ENCODE measurements around the gene HOXC10. TPM values are rescaled to one million over a fixed set of nuclear protein-coding genes. Genes with fewer than 3 reads are reported as not detected.

Gene HOXC10
- total and polyA plus RNA-seq, 7 donors: not detected

DNA sequence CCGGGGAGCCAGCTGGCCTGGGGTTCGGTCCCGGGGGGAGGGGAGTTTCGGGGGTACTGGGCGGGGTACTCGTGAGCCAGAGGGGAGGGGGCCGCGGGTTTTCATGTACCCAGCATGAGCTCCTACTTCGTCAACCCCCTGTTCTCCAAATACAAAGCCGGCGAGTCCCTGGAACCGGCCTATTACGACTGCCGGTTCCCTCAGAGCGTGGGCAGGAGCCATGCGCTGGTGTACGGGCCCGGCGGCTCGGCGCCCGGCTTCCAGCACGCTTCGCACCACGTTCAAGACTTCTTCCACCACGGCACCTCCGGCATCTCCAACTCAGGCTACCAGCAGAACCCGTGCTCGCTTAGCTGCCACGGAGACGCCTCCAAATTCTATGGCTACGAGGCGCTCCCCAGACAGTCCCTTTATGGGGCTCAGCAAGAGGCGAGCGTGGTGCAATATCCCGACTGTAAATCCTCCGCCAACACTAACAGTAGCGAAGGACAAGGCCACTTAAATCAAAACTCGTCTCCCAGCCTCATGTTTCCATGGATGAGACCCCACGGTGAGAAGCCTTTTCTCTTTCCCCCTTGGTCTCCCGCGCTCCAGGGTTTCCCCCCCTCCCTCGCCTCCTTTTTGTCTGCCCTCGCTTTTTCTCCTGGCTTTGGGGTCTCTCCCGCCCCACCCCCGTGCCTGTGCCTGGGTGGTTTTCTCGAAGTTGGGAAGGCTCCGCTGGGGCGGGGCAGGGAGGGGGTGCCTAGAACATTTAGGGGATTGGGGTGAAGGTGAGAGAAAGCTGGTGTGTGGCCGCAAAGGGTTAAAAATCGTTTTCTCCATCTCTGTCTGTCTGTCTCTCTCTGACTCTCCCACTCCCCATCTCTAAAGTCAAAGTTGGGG lies 24.5 kb downstream of the HOXC10 start:
- Histone ChIP-seq H3K27ac (no peak overlapping the region), H3K4me3 (peak overlapping the region in 2 of 4 donors; percentile 15 to 17), H3K9me3 (no peaks in the 10 kb centered on the region), H3K4me1 (peaks cover 0 to 22% (median 18%) of the 10 kb centered on the region in 4 donors), H3K36me3 (no peaks in the 10 kb centered on the region), H3K27me3 (peaks cover 80 to 100% (median 97%) of the 10 kb centered on the region in 3 donors)
- no peak for DNase-seq
- 3 to 5% methylated on average over 51 of the region's 51 CpGs for WGBS, 2 donors
- TF ChIP-seq EP300 (IDR thresholded peaks at IDR 0.05) (no peak), POLR2A (IDR thresholded peaks at IDR 0.05) (no peak), POLR2AphosphoS5 (IDR thresholded peaks at IDR 0.05) (no peak)
- TF ChIP-seq, protein P1, sequence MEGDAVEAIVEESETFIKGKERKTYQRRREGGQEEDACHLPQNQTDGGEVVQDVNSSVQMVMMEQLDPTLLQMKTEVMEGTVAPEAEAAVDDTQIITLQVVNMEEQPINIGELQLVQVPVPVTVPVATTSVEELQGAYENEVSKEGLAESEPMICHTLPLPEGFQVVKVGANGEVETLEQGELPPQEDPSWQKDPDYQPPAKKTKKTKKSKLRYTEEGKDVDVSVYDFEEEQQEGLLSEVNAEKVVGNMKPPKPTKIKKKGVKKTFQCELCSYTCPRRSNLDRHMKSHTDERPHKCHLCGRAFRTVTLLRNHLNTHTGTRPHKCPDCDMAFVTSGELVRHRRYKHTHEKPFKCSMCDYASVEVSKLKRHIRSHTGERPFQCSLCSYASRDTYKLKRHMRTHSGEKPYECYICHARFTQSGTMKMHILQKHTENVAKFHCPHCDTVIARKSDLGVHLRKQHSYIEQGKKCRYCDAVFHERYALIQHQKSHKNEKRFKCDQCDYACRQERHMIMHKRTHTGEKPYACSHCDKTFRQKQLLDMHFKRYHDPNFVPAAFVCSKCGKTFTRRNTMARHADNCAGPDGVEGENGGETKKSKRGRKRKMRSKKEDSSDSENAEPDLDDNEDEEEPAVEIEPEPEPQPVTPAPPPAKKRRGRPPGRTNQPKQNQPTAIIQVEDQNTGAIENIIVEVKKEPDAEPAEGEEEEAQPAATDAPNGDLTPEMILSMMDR (IDR thresholded peaks at IDR 0.05): no peak
- intact Hi-C loops (cut with DNase I): loop anchor here (10.0 kb wide), 1 partner anchor 365 kb away; no protein-coding TSS in a partner anchor

DNA sequence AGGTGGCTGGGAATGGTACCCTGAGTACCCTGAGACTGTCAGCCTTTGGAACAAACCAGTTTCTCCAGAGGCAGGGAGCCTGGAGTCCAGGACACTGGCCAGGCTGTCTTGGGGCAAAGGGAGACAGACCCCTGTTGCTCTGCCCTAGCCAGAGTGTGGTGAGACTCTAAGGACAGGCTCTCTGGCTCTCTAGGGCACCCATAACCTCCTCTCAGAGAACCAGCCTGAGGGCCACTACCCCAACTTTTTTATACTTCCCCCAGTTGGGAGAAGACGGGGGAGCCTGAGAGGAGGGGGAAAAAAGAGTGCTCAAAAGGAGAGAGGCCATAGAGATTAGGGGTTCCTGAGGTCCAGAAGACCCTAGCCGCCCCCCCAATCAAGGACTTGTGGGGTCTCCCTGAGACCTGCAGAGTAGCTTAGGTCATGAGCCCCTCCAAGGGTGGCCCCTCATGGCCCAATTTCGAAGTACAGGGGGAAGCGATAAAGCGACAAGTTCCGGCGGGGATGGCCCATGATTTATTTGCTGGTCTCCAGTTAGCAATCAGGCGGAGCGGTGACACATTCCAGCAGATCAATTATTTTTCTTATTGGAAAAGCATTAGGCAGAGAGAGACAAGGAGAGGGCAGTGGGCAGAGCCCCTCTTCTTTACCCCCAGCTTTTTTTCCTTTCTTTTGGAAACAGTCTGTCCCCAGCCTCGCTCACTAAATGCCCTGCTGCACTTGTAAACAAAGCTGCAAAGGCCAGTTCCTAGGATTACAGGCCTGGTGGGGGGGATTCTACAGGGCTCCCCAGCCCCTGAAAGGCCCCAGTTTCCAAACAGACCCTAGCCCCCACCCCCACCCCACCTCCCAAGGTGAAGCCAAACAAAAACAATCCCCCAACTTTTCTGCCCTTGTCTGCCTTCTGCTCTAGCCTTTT lies 25.4 kb downstream of the HOXC10 start:
- 12% methylated on average over 10 of the region's 10 CpGs for WGBS, 2 donors
- H3K36me3 ChIP-seq: no peaks in the 10 kb centered on the region
- DNase-seq: no peak
- H3K4me3 ChIP-seq: no peak overlapping the region
- TF ChIP-seq EP300 (IDR thresholded peaks at IDR 0.05): no peak
- TF ChIP-seq, protein P1 (IDR thresholded peaks at IDR 0.05): no peak
- no peak for TF ChIP-seq POLR2A (IDR thresholded peaks at IDR 0.05)
- no peak for TF ChIP-seq POLR2AphosphoS5 (IDR thresholded peaks at IDR 0.05)
- H3K9me3 ChIP-seq: no peaks in the 10 kb centered on the region
- no peak overlapping the region for H3K27ac ChIP-seq
- H3K4me1 ChIP-seq: peaks cover 0 to 24% (median 22%) of the 10 kb centered on the region in 4 donors
- intact Hi-C loops (cut with DNase I): no loop called here
- H3K27me3 ChIP-seq: peaks cover 80 to 100% (median 97%) of the 10 kb centered on the region in 3 donors

DNA sequence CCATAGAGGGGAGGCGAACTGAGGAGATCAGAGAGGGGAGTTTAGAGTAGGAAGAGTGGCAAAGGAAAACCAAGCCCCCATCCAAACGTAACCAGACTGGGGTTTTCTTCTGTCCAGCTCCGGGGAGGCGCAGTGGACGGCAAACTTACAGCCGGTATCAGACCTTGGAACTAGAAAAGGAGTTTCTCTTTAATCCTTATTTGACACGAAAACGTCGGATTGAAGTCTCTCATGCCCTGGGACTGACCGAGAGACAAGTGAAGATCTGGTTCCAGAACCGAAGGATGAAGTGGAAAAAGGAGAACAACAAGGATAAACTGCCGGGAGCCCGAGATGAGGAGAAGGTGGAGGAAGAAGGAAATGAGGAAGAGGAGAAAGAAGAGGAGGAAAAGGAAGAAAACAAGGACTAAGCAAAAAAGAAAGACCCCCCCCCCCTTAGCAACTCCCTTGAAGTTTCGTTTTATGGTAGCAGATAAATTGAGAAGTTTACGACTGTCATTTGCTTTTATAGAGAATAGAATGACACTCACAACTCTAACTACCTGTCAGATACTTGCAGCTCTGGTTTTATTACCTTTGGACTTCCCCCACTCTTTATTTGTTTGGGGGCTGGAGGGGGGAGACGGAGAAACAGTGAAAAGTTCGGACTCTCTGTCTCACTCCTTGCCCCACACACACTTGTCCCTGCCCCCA lies 26.2 kb downstream of the HOXC10 start:
- WGBS, 2 donors: 4 to 6% methylated on average over 17 of the region's 17 CpGs
- no peak overlapping the region for H3K4me3 ChIP-seq
- TF ChIP-seq EP300 (IDR thresholded peaks at IDR 0.05): no peak
- no peak for TF ChIP-seq POLR2AphosphoS5 (IDR thresholded peaks at IDR 0.05)
- TF ChIP-seq, protein P1 (IDR thresholded peaks at IDR 0.05): no peak
- intact Hi-C loops (cut with DNase I): no loop called here
- H3K4me1 ChIP-seq: peaks cover 0 to 23% (median 21%) of the 10 kb centered on the region in 4 donors
- peaks cover 81 to 100% (median 97%) of the 10 kb centered on the region in 3 donors for H3K27me3 ChIP-seq
- no peaks in the 10 kb centered on the region for H3K9me3 ChIP-seq
- DNase-seq: no peak
- no peaks in the 10 kb centered on the region for H3K36me3 ChIP-seq
- H3K27ac ChIP-seq: no peak overlapping the region

DNA sequence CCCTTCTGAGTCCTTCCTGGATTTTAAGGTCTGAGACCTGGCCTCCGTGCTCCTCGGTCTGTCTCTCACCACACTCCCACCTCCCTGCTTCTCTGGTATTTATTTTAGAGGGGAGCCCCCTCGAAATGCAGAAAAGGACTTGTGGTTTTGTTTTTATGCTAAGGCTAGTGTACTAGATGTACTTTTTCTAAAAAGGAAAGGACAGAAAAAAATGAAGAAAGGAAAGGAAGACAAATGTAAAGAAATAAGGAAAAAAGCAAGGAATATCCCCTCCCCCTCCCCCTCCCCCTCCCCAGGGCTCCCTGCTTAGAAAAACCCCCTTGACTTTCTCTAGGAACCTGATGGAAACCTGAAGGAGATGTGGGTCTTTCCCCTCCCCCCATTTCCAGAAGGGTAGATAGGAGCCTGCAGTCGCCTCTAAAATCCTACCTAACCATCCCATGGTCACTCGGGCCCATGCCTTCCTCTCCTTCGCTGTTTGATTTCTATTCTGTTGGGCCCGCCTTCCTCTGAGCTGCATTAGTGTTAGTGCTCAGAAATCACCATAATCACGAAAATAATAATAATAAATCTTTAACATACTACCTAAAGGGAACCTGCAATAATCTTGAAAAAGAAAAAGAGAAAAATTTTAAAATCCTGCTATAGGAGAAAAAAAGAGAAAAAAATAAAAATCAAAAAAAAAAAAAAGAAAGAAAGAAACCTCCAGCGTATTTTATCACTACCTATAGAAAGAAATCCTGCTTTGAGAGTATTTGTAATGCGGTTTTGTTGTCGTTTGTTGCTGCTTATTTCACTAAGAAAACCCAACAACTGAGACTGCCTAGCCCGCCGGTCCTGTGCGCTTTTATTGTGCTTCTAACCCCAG lies 27.0 kb downstream of the HOXC10 start:
- Histone ChIP-seq H3K27ac (no peak overlapping the region), H3K9me3 (no peaks in the 10 kb centered on the region), H3K27me3 (peaks cover 80 to 100% (median 97%) of the 10 kb centered on the region in 3 donors), H3K4me1 (peaks cover 0 to 21% (median 17%) of the 10 kb centered on the region in 4 donors), H3K36me3 (no peaks in the 10 kb centered on the region), H3K4me3 (no peak overlapping the region)
- DNase-seq: no peak
- intact Hi-C loops (cut with DNase I): no loop called here
- no peak for TF ChIP-seq EP300 (IDR thresholded peaks at IDR 0.05)
- no peak for TF ChIP-seq POLR2AphosphoS5 (IDR thresholded peaks at IDR 0.05)
- TF ChIP-seq POLR2A (IDR thresholded peaks at IDR 0.05): no peak
- TF ChIP-seq, protein P1 (IDR thresholded peaks at IDR 0.05): no peak
- WGBS, 2 donors: 15 to 22% methylated on average over 14 of the region's 14 CpGs
